ENCODE data around the gene TMEM184C. TPM values are rescaled to one million over a fixed set of nuclear protein-coding genes. Genes with fewer than 3 reads are reported as not detected.

TMEM184C gene
- total RNA-seq, 1 experiment from 2014 or later = 43.8 TPM

DNA sequence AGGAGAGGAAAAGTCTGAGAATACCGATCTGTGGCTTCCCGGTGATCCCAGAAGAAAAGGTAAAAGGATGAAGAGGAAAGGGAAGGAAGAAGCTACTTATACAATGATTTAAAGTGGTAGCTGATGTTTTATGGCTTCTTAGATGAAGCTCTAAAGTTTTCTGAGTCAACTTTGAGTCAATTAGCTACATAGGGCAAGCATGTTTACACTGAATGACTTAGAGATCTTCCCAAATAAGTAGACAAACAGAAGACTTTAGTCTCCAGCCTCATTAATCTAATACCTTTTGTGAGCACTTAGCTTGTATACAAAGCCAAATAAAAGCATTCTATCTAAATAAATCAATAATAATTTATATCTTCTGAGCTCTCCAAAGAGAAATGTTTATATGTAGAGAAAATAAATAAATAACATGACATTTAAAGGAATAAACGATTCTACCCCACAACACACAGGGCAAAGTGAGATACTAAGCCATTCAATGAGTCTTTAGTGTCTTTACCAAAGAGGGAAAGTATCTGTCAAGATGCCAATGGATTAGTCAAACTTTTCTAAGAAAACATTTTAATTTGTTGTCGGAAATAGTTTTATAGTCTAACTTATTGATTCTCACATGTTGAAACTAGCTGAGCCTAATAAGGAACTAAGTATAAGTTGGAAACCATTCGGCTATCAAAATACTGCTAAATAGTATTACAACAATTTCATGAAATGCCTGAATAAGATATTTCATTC, 46.0 kb upstream of the TMEM184C start:
- Histone ChIP-seq H4K91ac (ENCODE audit: insufficient read length, low read depth, low read length) (no peak overlapping the region), H3K27ac (ENCODE audit: insufficient read length, low read depth, low read length) (no peak overlapping the region), H2AFZ (ENCODE audit: low read length) (no peak overlapping the region), H3K23ac (ENCODE audit: insufficient read length, low read depth, low read length) (no peak overlapping the region), H3K79me1 (ENCODE audit: insufficient read depth, low read depth, low read length, poor library complexity, severe bottlenecking) (no peaks in the 10 kb centered on the region), H3T11ph (ENCODE audit: low read length) (no peak overlapping the region), H3K56ac (ENCODE audit: insufficient read length, low read depth, low read length) (no peak overlapping the region), H3K27me3 (ENCODE audit: insufficient read depth, low read length) (no peaks in the 10 kb centered on the region), H3K4me1 (ENCODE audit: insufficient read depth, low read length) (no peaks in the 10 kb centered on the region; the same call in 1 of the 2 replicates), H3K9ac (ENCODE audit: extremely low read depth, insufficient read length, low read length) (no peak overlapping the region), H3K4ac (ENCODE audit: low read depth, low read length) (no peak overlapping the region), H2BK120ac (ENCODE audit: low read depth, low read length, poor library complexity, severe bottlenecking) (no peak overlapping the region), H3K9me3 (ENCODE audit: control insufficient read depth, low read depth, low read length) (no peaks in the 10 kb centered on the region), H3K23me2 (ENCODE audit: insufficient read length, low read depth, low read length, poor library complexity, severe bottlenecking) (no peaks in the 10 kb centered on the region), H4K20me1 (ENCODE audit: control insufficient read depth, insufficient read depth, insufficient read length) (no peaks in the 10 kb centered on the region), H2BK15ac (ENCODE audit: low read depth, low read length) (no peak overlapping the region), H2AK5ac (ENCODE audit: insufficient read length, low read length) (no peak overlapping the region), H2BK20ac (ENCODE audit: low read depth, low read length, poor library complexity, severe bottlenecking) (no peak overlapping the region), H4K8ac (replicated peaks; ENCODE audit: insufficient read length, low read depth, low read length) (no peak overlapping the region), H3K4me2 (ENCODE audit: insufficient read depth, insufficient read length, low read length) (no peak overlapping the region), H2BK12ac (ENCODE audit: insufficient read length, low read depth, low read length) (no peak overlapping the region), H3K14ac (ENCODE audit: insufficient read depth, low read length) (no peak overlapping the region), H3K79me2 (ENCODE audit: insufficient read depth, low read length) (no peaks in the 10 kb centered on the region), H3K18ac (ENCODE audit: insufficient read length, low read depth, low read length) (no peak overlapping the region), H2BK5ac (ENCODE audit: insufficient read length, low read length) (no peak overlapping the region), H4K5ac (ENCODE audit: insufficient read length, low read depth, low read length) (no peak overlapping the region)
- Mint-ChIP-seq H3K27me3 (ENCODE audit: low read depth) (no peaks in the 10 kb centered on the region), H3K4me3 (no peak overlapping the region), H3K4me1 (peaks cover 16% of the 10 kb centered on the region in 2 experiments; a peak in 3 of 4 replicates), H3K9me3 (peaks cover 0 to 2% of the 10 kb centered on the region in 2 experiments; a peak in 1 of 5 replicates), H3K27ac (no peak overlapping the region), H3K36me3 (ENCODE audit: insufficient read depth in 1 of 3, low read depth in 3 of 3) (no peaks in the 10 kb centered on the region; a peak in 2 of 7 replicates)
- no peak for DNase-seq
- TF ChIP-seq CTCF (conservative IDR thresholded peaks at IDR 0.05) = no peak
- no CpG with 5 or more reads among the region's 5 CpGs for WGBS (ENCODE audit: extremely low coverage, insufficient read length, low lambda C conversion rate)
